A673 (cell line): ENCODE measurements around the gene CHCHD3.

ENCODE experiments used
- CTCF ChIP-seq: fragments of 300-800, 200-600 bp; sonication (generic); conservative IDR thresholded peaks from 2 replicates; pipeline ENCODE4 v1.5.1; 2017; ENCODE audit warnings: low read depth, mild to moderate bottlenecking, antibody characterized with exemption, low read length, moderate library complexity, mixed read lengths
- EZH2 ChIP-seq: fragments of 200-600 bp; sonication (generic); IDR thresholded peaks from 2 replicates; pipeline ENCODE4 v1.6.1; 2017; ENCODE audit warnings: borderline replicate concordance, low read depth, mild to moderate bottlenecking, mixed read lengths, antibody characterized with exemption, low read length; ENCODE audit not compliant: poor library complexity, severe bottlenecking

GRCh38 chr7:133040178-133040577, 41.7 kb downstream of the CHCHD3 start:
- TF ChIP-seq CTCF (no peak), EZH2 (no peak)
